GM12874 (cell line): Measurements from ENCODE around the gene PHYHD1.

Experiments used
- CTCF ChIP-seq: IDR thresholded peaks from 2 replicates; pipeline ENCODE4 v1.5.1; 2011; ENCODE audit warnings: low read depth, mild to moderate bottlenecking, control low read depth, low read length, moderate library complexity; ENCODE audit not compliant: insufficient read depth

PHYHD1 gene

DNA sequence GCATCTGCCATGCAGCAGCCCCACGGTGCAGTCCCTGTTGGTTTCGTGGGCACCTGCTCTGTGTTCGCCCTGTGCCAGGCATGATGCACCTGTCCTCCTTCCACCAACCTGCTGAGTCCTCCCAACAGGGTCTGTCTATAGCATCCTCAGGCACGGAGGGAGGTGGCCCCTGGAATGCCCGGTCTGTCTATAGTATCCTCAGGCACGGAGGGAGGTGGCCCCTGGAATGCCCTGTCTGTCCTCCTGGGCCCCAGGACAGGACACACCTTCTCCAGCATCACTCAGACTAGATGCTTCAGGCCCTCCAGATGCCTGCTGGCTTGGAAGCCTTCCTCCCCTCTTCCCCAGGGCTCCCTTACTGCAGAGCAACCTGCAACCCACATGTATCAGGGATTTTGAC, 9.9 kb upstream of the PHYHD1 start:
- TF ChIP-seq CTCF = no peak

DNA sequence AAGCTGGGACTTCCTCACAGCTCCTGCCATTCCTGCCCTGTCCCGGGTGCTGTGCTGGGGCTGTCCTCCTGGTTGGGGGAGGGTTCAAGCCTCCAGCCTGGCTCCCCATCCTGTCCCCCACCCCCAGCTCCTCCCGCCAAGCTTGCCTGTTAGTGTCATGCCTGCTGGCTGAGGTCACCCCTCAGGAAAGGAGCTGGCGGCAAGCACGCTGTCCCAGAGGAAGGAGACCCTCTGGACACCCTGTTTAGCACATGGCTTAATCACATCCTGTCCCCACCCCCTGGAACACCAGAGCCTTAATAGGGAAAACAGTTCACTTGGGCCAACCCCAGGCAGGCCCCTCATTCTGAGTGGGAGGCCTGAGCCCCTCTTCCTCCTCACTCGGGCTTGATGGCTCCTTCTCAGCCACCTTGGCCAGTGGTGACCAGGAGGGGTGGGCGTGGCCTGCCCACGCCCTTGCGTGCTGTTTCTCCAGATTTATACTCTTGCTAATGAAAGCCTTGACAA, 9.2 kb upstream of the PHYHD1 start:
- TF ChIP-seq CTCF = no peak

GRCh38 chr9:128912270-128912853, 8.4 kb upstream of the PHYHD1 start:
- no peak for TF ChIP-seq CTCF

GRCh38 chr9:128913048-128913900, 7.5 kb upstream of the PHYHD1 start:
- TF ChIP-seq CTCF = no peak

- TF ChIP-seq CTCF = no peak
Measured at GRCh38 chr9:128913995-128914772, 6.6 kb upstream of the PHYHD1 start.

DNA sequence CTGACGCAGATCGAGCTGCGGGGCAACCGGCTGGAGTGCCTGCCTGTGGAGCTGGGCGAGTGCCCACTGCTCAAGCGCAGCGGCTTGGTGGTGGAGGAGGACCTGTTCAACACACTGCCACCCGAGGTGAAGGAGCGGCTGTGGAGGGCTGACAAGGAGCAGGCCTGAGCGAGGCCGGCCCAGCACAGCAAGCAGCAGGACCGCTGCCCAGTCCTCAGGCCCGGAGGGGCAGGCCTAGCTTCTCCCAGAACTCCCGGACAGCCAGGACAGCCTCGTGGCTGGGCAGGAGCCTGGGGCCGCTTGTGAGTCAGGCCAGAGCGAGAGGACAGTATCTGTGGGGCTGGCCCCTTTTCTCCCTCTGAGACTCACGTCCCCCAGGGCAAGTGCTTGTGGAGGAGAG, 4.6 kb upstream of the PHYHD1 start:
- no peak for TF ChIP-seq CTCF

GRCh38 chr9:128916745-128917144, 4.0 kb upstream of the PHYHD1 start:
- TF ChIP-seq CTCF = no peak
